ENCODE measurements around the gene KCNIP2.
"Not testable (repeated sequence)": the region's sequence is repeated elsewhere in the genome, so short reads cannot be mapped to it uniquely, and the experiment has no call there.

Gene KCNIP2

DNA sequence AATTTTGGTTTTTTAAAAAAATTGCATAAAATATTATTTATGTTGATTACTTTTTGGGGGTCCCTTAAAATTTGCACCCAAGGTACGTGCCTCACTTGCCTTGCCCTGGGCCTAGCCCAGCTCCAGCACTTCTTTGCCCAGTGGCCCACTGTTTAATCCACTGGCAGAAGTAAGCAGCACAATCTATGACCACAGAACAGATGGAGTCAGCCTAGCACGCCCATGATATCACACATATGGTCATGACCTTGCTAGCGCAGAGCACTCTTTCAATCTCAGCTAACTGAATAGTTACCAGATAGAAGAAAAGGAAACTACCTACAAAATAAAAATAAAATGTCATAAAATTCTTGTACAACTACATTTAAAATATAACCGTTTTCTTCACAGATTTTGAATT, 31.0 kb downstream of the KCNIP2 start:
- H3K27me3 ChIP-seq (replicated peaks): no peaks in the 10 kb centered on the region
- no peak for TF ChIP-seq CTCF (IDR thresholded peaks at IDR 0.05; ENCODE audit: low read depth, low read length, missing control alignments)
- in situ Hi-C loops (cut with HindIII; ENCODE audit: low pct_ligation_motif_present, low sequenced_read_pairs): no loop called here
- no peak overlapping the region for H3K27ac ChIP-seq
- H3K4me3 ChIP-seq (ENCODE audit: low read depth, low read length): no peak overlapping the region
- DNase-seq: no peak
- peaks cover 42% of the 10 kb centered on the region for H3K36me3 ChIP-seq (replicated peaks)

GRCh38 chr10:101807158-101807557, 36.4 kb downstream of the KCNIP2 start:
- DNase-seq: no peak
- Histone ChIP-seq H3K36me3 (replicated peaks) (peaks cover 70% of the 10 kb centered on the region), H3K4me3 (ENCODE audit: low read depth, low read length) (no peak overlapping the region), H3K27me3 (replicated peaks) (no peaks in the 10 kb centered on the region), H3K27ac (no peak overlapping the region)
- in situ Hi-C loops (cut with HindIII; ENCODE audit: low pct_ligation_motif_present, low sequenced_read_pairs): no loop called here
- TF ChIP-seq CTCF (IDR thresholded peaks at IDR 0.05; ENCODE audit: low read depth, low read length, missing control alignments): no peak

DNA sequence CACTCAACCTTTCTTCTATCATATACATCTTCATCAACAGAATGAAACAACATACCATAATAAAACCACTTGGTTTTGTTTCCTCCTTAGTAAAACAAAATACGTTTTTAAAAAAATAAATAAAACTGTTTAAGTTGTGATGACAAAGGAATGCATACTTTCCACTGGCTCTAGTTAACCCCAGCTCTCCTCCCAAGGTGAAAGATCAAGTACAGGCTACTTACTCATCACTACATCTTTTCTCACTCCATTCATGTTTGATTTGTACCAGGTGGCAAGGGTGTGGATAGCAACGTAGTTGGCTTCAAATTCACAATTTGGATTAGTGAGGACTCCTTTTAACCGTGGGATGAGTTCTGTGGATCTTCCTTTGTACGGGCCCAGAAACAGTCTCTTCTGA, 40.1 kb downstream of the KCNIP2 start:
- no peak for DNase-seq
- Histone ChIP-seq H3K36me3 (replicated peaks) (peaks cover 80% of the 10 kb centered on the region), H3K27me3 (replicated peaks) (no peaks in the 10 kb centered on the region), H3K27ac (no peak overlapping the region), H3K4me3 (ENCODE audit: low read depth, low read length) (no peak overlapping the region)
- in situ Hi-C loops (cut with HindIII; ENCODE audit: low pct_ligation_motif_present, low sequenced_read_pairs): no loop called here
- no peak for TF ChIP-seq CTCF (IDR thresholded peaks at IDR 0.05; ENCODE audit: low read depth, low read length, missing control alignments)

GRCh38 chr10:101797403-101798059, 46.1 kb downstream of the KCNIP2 start:
- Histone ChIP-seq H3K27me3 (replicated peaks) (no peaks in the 10 kb centered on the region), H3K27ac (no peak overlapping the region), H3K36me3 (replicated peaks) (peaks cover 97% of the 10 kb centered on the region), H3K4me3 (ENCODE audit: low read depth, low read length) (no peak overlapping the region)
- DNase-seq: no peak
- TF ChIP-seq CTCF (IDR thresholded peaks at IDR 0.05; ENCODE audit: low read depth, low read length, missing control alignments): no peak
- in situ Hi-C loops (cut with HindIII; ENCODE audit: low pct_ligation_motif_present, low sequenced_read_pairs): no loop called here

DNA sequence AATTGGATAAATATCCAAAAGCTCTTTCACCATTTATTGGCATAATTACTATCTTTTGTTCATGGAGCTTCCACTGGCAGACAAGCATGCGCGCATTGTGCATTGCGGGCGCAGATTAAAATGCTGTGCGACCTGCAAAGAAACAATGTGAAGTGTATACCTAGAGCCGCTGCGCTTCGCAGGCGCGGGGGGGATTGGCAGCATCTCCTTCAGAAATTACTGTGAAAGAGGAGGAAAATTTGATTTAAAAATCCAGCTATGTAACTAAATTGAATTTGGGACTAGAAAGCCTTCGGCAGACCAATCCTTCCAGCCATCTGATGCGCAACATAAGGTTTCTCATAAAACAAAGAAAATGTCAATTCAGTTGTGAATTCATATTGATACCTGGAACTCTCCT, 50.1 kb downstream of the KCNIP2 start:
- no peak for DNase-seq
- Histone ChIP-seq H3K4me3 (ENCODE audit: low read depth, low read length) (no peak overlapping the region), H3K27ac (no peak overlapping the region), H3K27me3 (replicated peaks) (no peaks in the 10 kb centered on the region), H3K36me3 (replicated peaks) (peaks cover 93% of the 10 kb centered on the region)
- no peak for TF ChIP-seq CTCF (IDR thresholded peaks at IDR 0.05; ENCODE audit: low read depth, low read length, missing control alignments)
- in situ Hi-C loops (cut with HindIII; ENCODE audit: low pct_ligation_motif_present, low sequenced_read_pairs): no loop called here

DNA sequence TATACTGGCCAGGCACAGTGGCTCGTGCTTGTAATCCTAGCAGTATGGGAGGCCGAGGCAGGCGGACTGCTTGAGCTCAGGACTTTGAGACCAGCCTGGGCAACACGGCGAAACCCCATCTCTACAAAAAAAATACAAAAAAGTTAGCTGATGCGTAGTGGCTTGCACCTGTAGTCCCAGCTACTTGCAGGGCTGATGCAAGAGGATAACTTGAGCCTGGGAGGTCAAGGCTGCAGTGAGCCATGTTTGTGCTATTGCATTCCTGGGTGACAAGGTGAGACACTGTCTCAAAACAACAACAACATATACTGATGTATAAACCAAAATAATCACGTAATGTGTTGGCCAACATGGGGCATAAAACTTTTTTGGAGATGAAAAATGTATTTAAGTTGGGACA, 53.9 kb downstream of the KCNIP2 start:
- Histone ChIP-seq H3K27me3 (replicated peaks) (no peaks in the 10 kb centered on the region), H3K27ac (no peak overlapping the region), H3K4me3 (ENCODE audit: low read depth, low read length) (no peak overlapping the region), H3K36me3 (replicated peaks) (peaks cover 91% of the 10 kb centered on the region)
- in situ Hi-C loops (cut with HindIII; ENCODE audit: low pct_ligation_motif_present, low sequenced_read_pairs): no loop called here
- no peak for TF ChIP-seq CTCF (IDR thresholded peaks at IDR 0.05; ENCODE audit: low read depth, low read length, missing control alignments)
- DNase-seq: no peak

- H3K4me3 ChIP-seq (ENCODE audit: low read depth, low read length); H3K27ac ChIP-seq; H3K27me3 ChIP-seq (replicated peaks); DNase-seq; in situ Hi-C loops (cut with HindIII; ENCODE audit: low pct_ligation_motif_present, low sequenced_read_pairs): not testable (repeated sequence)
- H3K36me3 ChIP-seq (replicated peaks): peaks cover 91% of the 10 kb centered on the region
Observed at GRCh38 chr10:101789231-101789630, 54.4 kb downstream of the KCNIP2 start.

Measured in brain microvascular endothelial cell (primary cell).